ENCODE measurements around the gene PICK1.

Gene PICK1

GRCh38 chr22:38088629-38089473, 31.6 kb downstream of the PICK1 start:
- H3K36me3 ChIP-seq (ENCODE audit: control insufficient read depth, insufficient read depth, low read length) = no peaks in the 10 kb centered on the region

GRCh38 chr22:38089474-38089851, 32.3 kb downstream of the PICK1 start:
- Histone ChIP-seq H3K27ac (no peak overlapping the region), H2AFZ (no peak overlapping the region), H3K4me1 (no peaks in the 10 kb centered on the region), H3K9ac (no peak overlapping the region), H3K27me3 (ENCODE audit: control insufficient read depth, insufficient read depth, low read length) (no peaks in the 10 kb centered on the region), H3K9me3 (ENCODE audit: control insufficient read depth, low read length) (no peaks in the 10 kb centered on the region), H3K4me2 (ENCODE audit: low read length) (no peak overlapping the region), H3K79me2 (no peaks in the 10 kb centered on the region), H3K36me3 (ENCODE audit: control insufficient read depth, insufficient read depth, low read length) (no peaks in the 10 kb centered on the region), H3K4me3 (ENCODE audit: low read depth, low read length) (no peak overlapping the region)
- TF ChIP-seq, protein P1, sequence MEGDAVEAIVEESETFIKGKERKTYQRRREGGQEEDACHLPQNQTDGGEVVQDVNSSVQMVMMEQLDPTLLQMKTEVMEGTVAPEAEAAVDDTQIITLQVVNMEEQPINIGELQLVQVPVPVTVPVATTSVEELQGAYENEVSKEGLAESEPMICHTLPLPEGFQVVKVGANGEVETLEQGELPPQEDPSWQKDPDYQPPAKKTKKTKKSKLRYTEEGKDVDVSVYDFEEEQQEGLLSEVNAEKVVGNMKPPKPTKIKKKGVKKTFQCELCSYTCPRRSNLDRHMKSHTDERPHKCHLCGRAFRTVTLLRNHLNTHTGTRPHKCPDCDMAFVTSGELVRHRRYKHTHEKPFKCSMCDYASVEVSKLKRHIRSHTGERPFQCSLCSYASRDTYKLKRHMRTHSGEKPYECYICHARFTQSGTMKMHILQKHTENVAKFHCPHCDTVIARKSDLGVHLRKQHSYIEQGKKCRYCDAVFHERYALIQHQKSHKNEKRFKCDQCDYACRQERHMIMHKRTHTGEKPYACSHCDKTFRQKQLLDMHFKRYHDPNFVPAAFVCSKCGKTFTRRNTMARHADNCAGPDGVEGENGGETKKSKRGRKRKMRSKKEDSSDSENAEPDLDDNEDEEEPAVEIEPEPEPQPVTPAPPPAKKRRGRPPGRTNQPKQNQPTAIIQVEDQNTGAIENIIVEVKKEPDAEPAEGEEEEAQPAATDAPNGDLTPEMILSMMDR (IDR thresholded peaks at IDR 0.05) = no peak

More at GRCh38 chr22:38088629-38089473, 31.6 kb downstream of the PICK1 start:
- Histone ChIP-seq H3K27me3 (ENCODE audit: control insufficient read depth, insufficient read depth, low read length) (no peaks in the 10 kb centered on the region), H3K9me3 (ENCODE audit: control insufficient read depth, low read length) (no peaks in the 10 kb centered on the region), H2AFZ (no peak overlapping the region), H3K27ac (no peak overlapping the region), H3K9ac (no peak overlapping the region), H3K4me1 (no peaks in the 10 kb centered on the region), H3K79me2 (no peaks in the 10 kb centered on the region), H3K4me2 (ENCODE audit: low read length) (peak overlapping the region; percentile 22), H3K4me3 (ENCODE audit: low read depth, low read length) (no peak overlapping the region)
- TF ChIP-seq, protein P1 (IDR thresholded peaks at IDR 0.05) = no peak

DNA sequence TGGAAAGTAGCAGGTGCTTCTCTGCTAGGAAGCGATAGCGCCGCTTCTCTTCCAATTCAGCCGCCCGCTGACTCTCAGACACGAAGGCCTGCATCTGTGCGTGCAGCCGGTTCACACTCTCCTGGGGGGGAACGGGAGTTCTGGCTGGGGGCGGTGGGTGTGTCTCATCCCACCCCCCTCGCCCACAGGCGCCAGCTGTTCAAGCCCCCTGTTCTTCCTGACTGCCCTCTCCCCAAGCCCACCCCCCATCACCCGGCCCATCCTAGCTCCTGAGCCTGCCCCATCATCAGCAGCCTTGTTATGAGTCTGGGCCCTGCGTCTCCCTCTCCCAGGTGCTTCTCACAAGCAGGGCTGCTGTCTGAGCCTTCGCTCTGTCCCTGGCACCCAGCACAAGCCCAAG, 39.9 kb downstream of the PICK1 start:
- TF ChIP-seq, protein P1 (IDR thresholded peaks at IDR 0.05) = no peak
- Histone ChIP-seq H3K27ac (no peak overlapping the region), H3K4me3 (ENCODE audit: low read depth, low read length) (no peak overlapping the region), H3K79me2 (no peaks in the 10 kb centered on the region), H2AFZ (no peak overlapping the region), H3K4me2 (ENCODE audit: low read length) (no peak overlapping the region), H3K4me1 (no peaks in the 10 kb centered on the region), H3K9ac (no peak overlapping the region), H3K27me3 (ENCODE audit: control insufficient read depth, insufficient read depth, low read length) (no peaks in the 10 kb centered on the region), H3K9me3 (ENCODE audit: control insufficient read depth, low read length) (no peaks in the 10 kb centered on the region), H3K36me3 (ENCODE audit: control insufficient read depth, insufficient read depth, low read length) (no peaks in the 10 kb centered on the region)

DNA sequence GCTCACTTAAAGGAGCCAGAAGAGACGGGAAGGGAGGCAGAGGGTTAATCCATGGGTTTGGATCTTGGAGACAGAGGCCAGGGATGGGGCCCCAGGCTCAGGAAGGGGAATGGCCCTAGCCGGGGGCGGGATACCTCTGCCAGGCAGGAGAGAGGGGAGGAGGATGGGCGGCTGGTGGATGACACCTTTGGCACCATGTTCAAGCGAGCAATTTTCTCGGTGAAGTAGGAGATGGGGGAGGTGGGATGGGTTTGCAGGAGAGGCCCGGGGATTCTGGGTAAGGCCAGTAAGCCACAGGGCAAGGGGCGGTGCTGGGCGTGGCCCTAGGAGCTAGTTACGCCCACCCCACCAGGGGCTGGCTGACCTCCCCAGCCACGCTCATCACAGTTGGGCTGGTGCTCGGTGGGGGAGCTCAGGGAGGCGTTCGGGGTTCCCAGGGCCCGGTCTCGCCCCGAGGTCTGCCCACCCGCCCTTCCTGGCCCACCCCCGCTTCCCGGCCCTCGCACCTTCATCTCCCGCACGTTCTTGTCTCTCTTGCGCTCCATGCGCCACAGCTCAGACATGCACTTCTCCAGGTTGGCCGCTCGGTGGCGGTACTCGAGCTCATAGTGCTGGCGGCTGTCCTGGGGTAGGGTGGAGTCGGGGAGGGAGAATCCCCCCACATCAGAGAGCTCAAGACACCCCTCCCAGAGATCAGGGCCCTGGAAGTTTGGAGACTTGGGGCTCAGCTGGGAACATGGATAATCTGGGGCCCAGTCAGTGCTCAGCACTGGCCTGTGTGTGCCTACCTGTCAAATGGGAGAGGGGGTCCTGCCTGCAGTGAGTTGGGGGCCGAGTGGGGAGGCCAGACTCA, 40.6 kb downstream of the PICK1 start:
- Histone ChIP-seq H3K9me3 (ENCODE audit: control insufficient read depth, low read length) (no peaks in the 10 kb centered on the region), H3K27ac (no peak overlapping the region), H3K27me3 (ENCODE audit: control insufficient read depth, insufficient read depth, low read length) (no peaks in the 10 kb centered on the region), H3K9ac (no peak overlapping the region), H3K4me3 (ENCODE audit: low read depth, low read length) (no peak overlapping the region), H2AFZ (no peak overlapping the region), H3K36me3 (ENCODE audit: control insufficient read depth, insufficient read depth, low read length) (no peaks in the 10 kb centered on the region), H3K4me2 (ENCODE audit: low read length) (no peak overlapping the region), H3K79me2 (no peaks in the 10 kb centered on the region), H3K4me1 (no peaks in the 10 kb centered on the region)
- TF ChIP-seq, protein P1 (IDR thresholded peaks at IDR 0.05) = no peak
